Large intestine (tissue), 12 donors: Measurements from ENCODE around the gene POLR1G. TPM values are rescaled to one million over a fixed set of nuclear protein-coding genes. Genes with fewer than 3 reads are reported as not detected.

Experiments used
- DNase-seq, 2 donors: peaks; one replicate each; pipeline versions ENCODE4 v3.0.0 to v3.0.0-alpha.2; 2013
- H3K27ac ChIP-seq: one replicate; pipeline ENCODE4 v1.5.1; 2013; ENCODE audit warnings: low read length
- H3K27me3 ChIP-seq: 2 replicates; pipeline ENCODE4 v1.6.1; 2013; ENCODE audit warnings: low read length; ENCODE audit not compliant: control insufficient read depth, insufficient read depth
- H3K36me3 ChIP-seq: 2 replicates; pipeline ENCODE4 v1.6.1; 2013; ENCODE audit warnings: low read length; ENCODE audit not compliant: control insufficient read depth, insufficient read depth
- H3K4me1 ChIP-seq: one replicate; pipeline ENCODE4 v1.6.1; 2013; ENCODE audit warnings: low read length; ENCODE audit not compliant: control insufficient read depth, insufficient read depth
- H3K4me3 ChIP-seq: one replicate; pipeline ENCODE4 v1.5.1; 2013; ENCODE audit warnings: low read length
- H3K9me3 ChIP-seq: one replicate; pipeline ENCODE4 v1.6.1; 2013; ENCODE audit warnings: mild to moderate bottlenecking, low read depth, low read length, moderate library complexity; ENCODE audit not compliant: control insufficient read depth
- WGBS: methylation state at CpG from one replicate; pipeline ENCODE4 v1.1.5; 2013; ENCODE audit warnings: low lambda C conversion rate; ENCODE audit not compliant: insufficient coverage; 5-methylcytosine and 5-hydroxymethylcytosine counted together
- long read RNA-seq, 11 donors: transcript quantifications; one replicate each; lab custom pipeline, GENCODE V29; 2026
- polyA plus RNA-seq: library from polyadenylated mRNA; unstranded; fragments of 120-200 nt; gene quantifications from one replicate; pipeline ENCODE4 v1.2.1, GENCODE V29; 2013

POLR1G gene
- polyA plus RNA-seq = 4.1 TPM
- long read RNA-seq, donor 1, partial matches to known transcripts = 0 of 4 reads
- long read RNA-seq, donor 1, other reads (novel, unspliced or antisense) = 0 of 4 reads
- long read RNA-seq, donor 2, partial matches to known transcripts = 0 of 5 reads
- long read RNA-seq, donor 2, other reads (novel, unspliced or antisense) = 0 of 5 reads
- long read RNA-seq, donor 3, partial matches to known transcripts = 0 of 7 reads
- long read RNA-seq, donor 3, other reads (novel, unspliced or antisense) = 0 of 7 reads
- long read RNA-seq, donor 4 = 0 reads
- long read RNA-seq, donor 5, partial matches to known transcripts = 8 of 19 reads
- long read RNA-seq, donor 5, other reads (novel, unspliced or antisense) = 10 of 19 reads
- long read RNA-seq, donor 6, partial matches to known transcripts = 0 of 1 reads
- long read RNA-seq, donor 6, other reads (novel, unspliced or antisense) = 0 of 1 reads
- long read RNA-seq, donor 7, partial matches to known transcripts = 11 of 20 reads
- long read RNA-seq, donor 7, other reads (novel, unspliced or antisense) = 7 of 20 reads
- long read RNA-seq, donor 8, partial matches to known transcripts = 0 of 2 reads
- long read RNA-seq, donor 8, other reads (novel, unspliced or antisense) = 0 of 2 reads
- long read RNA-seq, donor 9, partial matches to known transcripts = 12 of 33 reads
- long read RNA-seq, donor 9, other reads (novel, unspliced or antisense) = 20 of 33 reads
- long read RNA-seq, donor 10, partial matches to known transcripts = 29 of 56 reads
- long read RNA-seq, donor 10, other reads (novel, unspliced or antisense) = 23 of 56 reads
- long read RNA-seq, donor 11, partial matches to known transcripts = 0 of 2 reads
- long read RNA-seq, donor 11, other reads (novel, unspliced or antisense) = 0 of 2 reads

GRCh38 chr19:45406226-45407090, at the start of gene POLR1G:
TSS of gene POLR1G (plus strand) at chr19:45406644. CDS start at chr19:45406697, 53 bp downstream.
- Histone ChIP-seq H3K4me3 (peak within 1 kb of the TSS; percentile 90), H3K27me3 (peaks cover 25% of the 10 kb centered on the region), H3K4me1 (peaks cover 15% of the 10 kb centered on the region), H3K36me3 (peaks cover 2% of the 10 kb centered on the region), H3K9me3 (no peaks in the 10 kb centered on the region), H3K27ac (peak within 1 kb of the TSS; percentile 83)
- peak; percentile 69 to 92 for DNase-seq
- 0% methylated on average over 2 of the region's 51 CpGs for WGBS

GRCh38 chr19:45356760-45357444, 49.5 kb upstream of the POLR1G start:
- no peaks in the 10 kb centered on the region for H3K4me1 ChIP-seq
- H3K27me3 ChIP-seq = no peaks in the 10 kb centered on the region
- no peak for DNase-seq
- H3K36me3 ChIP-seq = peaks cover 45% of the 10 kb centered on the region
- no peaks in the 10 kb centered on the region for H3K9me3 ChIP-seq
- H3K27ac ChIP-seq = no peak overlapping the region
- 100% methylated on average over 2 of the region's 20 CpGs for WGBS
- H3K4me3 ChIP-seq = no peak overlapping the region

DNA sequence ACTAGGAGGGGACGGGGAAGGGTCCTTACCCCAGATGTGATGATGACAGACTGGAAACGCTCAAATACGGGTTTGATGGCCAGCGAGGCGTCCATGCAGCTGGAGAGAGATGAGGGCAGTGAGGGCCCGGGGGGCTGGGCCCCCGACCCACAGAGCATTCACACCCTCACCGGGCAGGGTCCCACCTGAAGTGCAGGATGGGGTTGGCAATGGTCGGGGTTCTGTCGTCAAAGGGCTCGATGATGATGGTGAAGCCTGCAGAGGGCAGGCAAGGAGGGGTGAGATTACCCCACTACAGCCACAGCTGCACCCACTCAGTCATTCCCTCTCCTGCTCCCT, 49.0 kb upstream of the POLR1G start:
- WGBS = no CpG with 5 or more reads among the region's 11 CpGs
- Histone ChIP-seq H3K9me3 (no peaks in the 10 kb centered on the region), H3K27ac (no peak overlapping the region), H3K27me3 (no peaks in the 10 kb centered on the region), H3K4me1 (no peaks in the 10 kb centered on the region), H3K4me3 (no peak overlapping the region), H3K36me3 (peaks cover 40% of the 10 kb centered on the region)
- DNase-seq = no peak

DNA sequence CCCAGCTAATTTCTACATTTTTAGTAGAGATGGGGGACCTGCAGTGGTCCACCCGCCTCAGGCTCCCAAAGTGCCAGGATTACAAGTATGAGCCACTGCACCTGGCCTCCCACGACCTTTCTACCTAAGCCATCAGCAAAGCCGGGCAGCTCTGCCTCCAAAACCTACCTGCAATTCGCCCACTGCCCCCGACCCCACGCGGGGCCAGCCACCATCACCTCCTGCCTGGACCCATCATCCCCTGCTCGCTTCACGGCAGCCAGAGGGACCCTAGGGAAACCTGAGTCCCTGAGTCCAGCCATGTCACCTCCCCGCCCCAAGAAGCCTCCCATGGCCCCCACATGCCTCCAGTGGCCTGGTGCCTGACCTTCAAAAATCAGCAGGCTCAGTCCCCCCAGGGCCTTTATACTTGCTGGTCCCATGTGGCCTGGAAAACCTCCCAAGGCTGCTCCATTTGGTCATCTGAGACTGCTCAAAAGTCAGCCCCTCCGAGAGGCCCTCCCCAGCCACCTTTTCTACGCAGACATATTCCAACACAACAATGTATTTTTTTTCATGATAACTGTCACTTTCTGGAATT, 48.1 kb upstream of the POLR1G start:
- WGBS = 92% methylated on average over 2 of the region's 12 CpGs
- Histone ChIP-seq H3K9me3 (no peaks in the 10 kb centered on the region), H3K27me3 (no peaks in the 10 kb centered on the region), H3K27ac (no peak overlapping the region), H3K36me3 (peaks cover 37% of the 10 kb centered on the region), H3K4me3 (no peak overlapping the region), H3K4me1 (no peaks in the 10 kb centered on the region)
- no peak for DNase-seq

DNA sequence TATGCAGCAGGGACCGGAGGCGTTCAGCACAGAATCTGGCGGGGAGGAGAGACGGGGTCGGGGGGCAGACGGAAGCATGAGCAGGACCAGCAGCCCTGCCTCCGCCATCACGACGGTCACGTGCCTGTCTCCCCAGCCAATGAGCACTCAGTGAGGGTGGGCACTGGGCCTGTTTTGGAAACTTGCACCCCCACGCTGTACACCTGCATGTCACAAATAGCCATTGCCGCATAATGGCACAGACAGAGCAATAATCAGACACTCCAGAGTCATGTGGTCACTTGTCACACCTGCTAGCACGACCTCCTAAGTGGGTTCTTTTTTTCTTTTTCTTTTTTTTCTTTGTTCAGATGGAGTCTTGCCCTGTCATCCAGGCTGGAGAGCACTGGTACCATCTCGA, 44.8 kb upstream of the POLR1G start:
- Histone ChIP-seq H3K36me3 (peaks cover 26% of the 10 kb centered on the region), H3K4me1 (no peaks in the 10 kb centered on the region), H3K27ac (no peak overlapping the region), H3K4me3 (no peak overlapping the region), H3K27me3 (no peaks in the 10 kb centered on the region), H3K9me3 (no peaks in the 10 kb centered on the region)
- no peak for DNase-seq
- WGBS = no CpG with 5 or more reads among the region's 14 CpGs

DNA sequence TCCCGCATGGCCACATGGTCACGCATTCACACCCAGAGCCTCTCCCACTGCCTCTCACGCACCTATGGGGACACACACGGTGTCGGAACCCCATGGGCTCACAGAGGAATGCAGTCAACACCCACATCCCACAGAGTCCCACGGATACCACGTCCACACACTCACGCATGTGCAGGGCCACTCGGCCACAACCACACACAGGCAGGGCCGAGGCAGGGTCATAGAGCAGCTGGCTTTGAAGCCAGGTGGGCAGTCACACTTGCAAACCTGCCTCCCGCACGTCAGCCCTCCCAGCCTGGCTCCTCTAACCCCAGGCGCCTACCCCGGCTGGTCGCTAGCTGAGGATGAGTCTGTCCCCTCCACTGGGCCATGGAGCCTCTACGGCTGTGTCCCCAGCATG, 44.2 kb upstream of the POLR1G start:
- H3K4me1 ChIP-seq = no peaks in the 10 kb centered on the region
- no CpG with 5 or more reads among the region's 16 CpGs for WGBS
- no peaks in the 10 kb centered on the region for H3K27me3 ChIP-seq
- DNase-seq = no peak
- no peak overlapping the region for H3K27ac ChIP-seq
- H3K9me3 ChIP-seq = no peaks in the 10 kb centered on the region
- H3K36me3 ChIP-seq = peaks cover 20% of the 10 kb centered on the region
- H3K4me3 ChIP-seq = no peak overlapping the region

DNA sequence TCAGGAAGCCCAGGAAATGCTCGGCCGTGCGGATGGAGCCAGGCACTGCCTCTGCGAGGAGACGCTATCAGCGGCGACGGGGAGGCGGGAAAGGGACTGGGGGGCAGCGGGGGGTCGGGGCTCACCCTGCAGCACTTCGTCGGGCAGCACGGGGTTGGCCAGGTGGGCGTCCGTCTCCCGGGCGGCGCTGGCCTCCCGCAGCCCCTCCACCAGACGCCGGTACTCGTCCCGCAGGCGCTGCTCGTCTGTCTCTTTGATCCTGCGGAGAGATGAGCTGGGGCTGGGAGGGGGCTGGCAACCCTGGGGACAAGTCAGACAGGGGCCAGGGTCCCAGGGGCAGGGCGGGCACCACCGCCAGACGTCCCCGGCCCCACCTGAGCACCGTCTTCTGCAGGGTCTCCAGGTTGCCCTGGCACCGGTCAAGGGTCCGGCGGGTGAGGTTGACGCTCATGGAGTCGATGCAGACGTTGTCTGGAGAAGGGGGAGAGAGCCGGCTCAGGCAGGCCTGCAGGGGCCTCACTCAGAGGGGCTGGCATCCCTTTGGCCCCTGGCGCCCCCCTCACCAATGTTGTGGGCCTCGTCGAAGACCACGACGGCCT, 42.5 kb upstream of the POLR1G start:
- no peaks in the 10 kb centered on the region for H3K27me3 ChIP-seq
- WGBS = no CpG with 5 or more reads among the region's 44 CpGs
- DNase-seq = no peak
- no peak overlapping the region for H3K4me3 ChIP-seq
- peaks cover 20% of the 10 kb centered on the region for H3K36me3 ChIP-seq
- no peaks in the 10 kb centered on the region for H3K4me1 ChIP-seq
- no peaks in the 10 kb centered on the region for H3K9me3 ChIP-seq
- H3K27ac ChIP-seq = no peak overlapping the region

DNA sequence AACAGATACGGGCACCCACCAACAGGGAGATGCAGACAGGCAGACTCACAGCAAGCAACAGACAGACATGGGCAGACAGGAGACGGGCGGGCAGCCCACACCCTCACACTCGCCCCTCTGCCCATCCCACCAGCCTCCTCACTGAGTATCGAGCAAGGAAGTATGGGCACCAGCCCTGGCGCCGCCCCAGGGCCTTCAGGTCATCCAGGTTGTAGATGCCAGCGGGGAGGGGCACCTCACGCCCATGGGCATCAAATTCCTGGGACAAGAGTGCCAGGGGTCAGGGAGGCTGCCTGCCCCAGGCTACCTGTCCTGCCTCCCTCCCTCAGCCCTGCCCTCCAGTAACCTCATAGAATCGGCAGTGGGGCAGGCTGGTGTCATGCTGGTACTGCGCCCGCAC, 41.7 kb upstream of the POLR1G start:
- WGBS = no CpG with 5 or more reads among the region's 12 CpGs
- Histone ChIP-seq H3K9me3 (no peaks in the 10 kb centered on the region), H3K4me1 (peaks cover under 1% of the 10 kb centered on the region), H3K36me3 (peaks cover 17% of the 10 kb centered on the region), H3K27me3 (no peaks in the 10 kb centered on the region), H3K4me3 (no peak overlapping the region), H3K27ac (no peak overlapping the region)
- DNase-seq = no peak

DNA sequence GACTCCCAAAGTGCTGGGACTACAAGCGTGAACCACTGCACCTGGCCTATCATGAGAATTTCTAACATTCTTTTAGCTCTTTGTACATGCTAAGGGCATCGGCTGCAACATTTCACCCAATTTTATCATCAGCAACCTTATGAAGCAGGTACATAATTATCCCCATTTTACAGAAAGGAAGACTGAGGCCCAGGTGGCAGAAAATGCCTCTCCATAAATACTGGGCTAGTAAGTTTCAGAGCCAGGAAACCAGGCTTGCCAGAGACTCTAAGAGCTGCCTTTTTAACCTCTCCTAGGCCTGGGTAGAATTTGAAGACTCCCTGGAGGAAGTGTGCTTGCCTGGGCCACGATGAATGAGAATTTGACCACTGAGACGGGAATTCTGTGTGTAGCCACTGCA, 38.3 kb upstream of the POLR1G start:
- Histone ChIP-seq H3K4me3 (no peak overlapping the region), H3K27me3 (no peaks in the 10 kb centered on the region), H3K27ac (no peak overlapping the region), H3K36me3 (peaks cover 7% of the 10 kb centered on the region), H3K9me3 (no peaks in the 10 kb centered on the region), H3K4me1 (peaks cover 3% of the 10 kb centered on the region)
- WGBS = no CpG with 5 or more reads among the region's 4 CpGs
- no peak for DNase-seq
